Astrocyte (in vitro differentiated cells and primary cell): Measurements from ENCODE around the gene RCL1. TPM values are rescaled to one million over a fixed set of nuclear protein-coding genes. Genes with fewer than 3 reads are reported as not detected.

Experiments used
- DNase-seq: peaks from one replicate; pipeline ENCODE4 v3.0.0-alpha.2; 2010; ENCODE audit warnings: low read depth
- FAIRE-seq: peaks from 2 replicates; lab custom pipeline; 2011; peaks lifted over from hg19 to GRCh38; lab: Jason Lieb, UNC
- H2AFZ ChIP-seq: 2 replicates; pipeline ENCODE4 v1.6.0; 2012; ENCODE audit warnings: low read depth, low read length, inconsistent platforms
- H3K27ac ChIP-seq: 2 replicates; pipeline ENCODE4 v1.5.1; 2011; ENCODE audit warnings: low read depth, low read length, inconsistent platforms
- H3K27me3 ChIP-seq: 2 replicates; pipeline ENCODE4 v1.6.0; 2011; ENCODE audit warnings: low read length, inconsistent platforms; ENCODE audit not compliant: insufficient read depth
- H3K36me3 ChIP-seq: 2 replicates; pipeline ENCODE4 v1.5.1; 2011; ENCODE audit warnings: low read length, inconsistent platforms; ENCODE audit not compliant: insufficient read depth
- H3K4me1 ChIP-seq: 2 replicates; pipeline ENCODE4 v1.5.1; 2011; ENCODE audit warnings: low read length, inconsistent platforms; ENCODE audit not compliant: insufficient read depth
- H3K4me2 ChIP-seq: 2 replicates; pipeline ENCODE4 v1.6.0; 2012; ENCODE audit warnings: low read length, inconsistent platforms
- H3K4me3 ChIP-seq: 2 replicates; pipeline ENCODE4 v1.5.1; 2011; ENCODE audit warnings: low read depth, mild to moderate bottlenecking, low read length, inconsistent platforms; ENCODE audit not compliant: insufficient read depth
- H3K79me2 ChIP-seq: 2 replicates; pipeline ENCODE4 v1.6.0; 2012; ENCODE audit warnings: mild to moderate bottlenecking, low read length, inconsistent platforms; ENCODE audit not compliant: insufficient read depth
- H3K9ac ChIP-seq: 2 replicates; pipeline ENCODE4 v1.6.0; 2012; ENCODE audit warnings: mild to moderate bottlenecking, low read length, inconsistent platforms
- H3K9me3 ChIP-seq: 2 replicates; pipeline ENCODE4 v1.5.1; 2012; ENCODE audit warnings: low read depth, mild to moderate bottlenecking, low read length, inconsistent platforms; ENCODE audit not compliant: insufficient read depth
- H4K20me1 ChIP-seq: 2 replicates; pipeline ENCODE4 v1.6.0; 2012; ENCODE audit warnings: low read length, inconsistent platforms; ENCODE audit not compliant: insufficient read depth
- H3K27ac Mint-ChIP-seq: one replicate; pipeline ENCODE4 v1.8.0; 2021; ENCODE audit warnings: mild to moderate bottlenecking, mixed read lengths; ENCODE audit not compliant: unreplicated experiment
- H3K27me3 Mint-ChIP-seq: one replicate; pipeline ENCODE4 v1.8.0; 2021; ENCODE audit warnings: low read depth, mixed read lengths; ENCODE audit not compliant: unreplicated experiment
- H3K36me3 Mint-ChIP-seq: one replicate; pipeline ENCODE4 v1.8.0; 2021; ENCODE audit warnings: low read depth, mixed read lengths; ENCODE audit not compliant: unreplicated experiment
- H3K4me1 Mint-ChIP-seq: one replicate; pipeline ENCODE4 v1.8.0; 2021; ENCODE audit warnings: low read depth, mixed read lengths; ENCODE audit not compliant: unreplicated experiment
- H3K4me3 Mint-ChIP-seq: one replicate; pipeline ENCODE4 v1.8.0; 2021; ENCODE audit warnings: mild to moderate bottlenecking, moderate library complexity, mixed read lengths; ENCODE audit not compliant: unreplicated experiment
- H3K9me3 Mint-ChIP-seq: one replicate; pipeline ENCODE4 v1.8.0; 2021; ENCODE audit warnings: mild to moderate bottlenecking, mixed read lengths; ENCODE audit not compliant: unreplicated experiment
- EZH2 ChIP-seq: IDR thresholded peaks from 2 replicates; pipeline ENCODE4 v1.6.1; 2012; ENCODE audit warnings: mild to moderate bottlenecking, low read length, inconsistent platforms; ENCODE audit not compliant: insufficient read depth
- total RNA-seq: library from RNA; stranded (reverse); gene quantifications from 2 replicates; pipeline ENCODE4 v1.2.1, GENCODE V29; 2021
- TF ChIP-seq, protein P1 (sequence below): IDR thresholded peaks from 2 replicates; pipeline ENCODE4 v1.5.1; 2011; ENCODE audit warnings: low read depth, mild to moderate bottlenecking, inconsistent platforms, low read length, moderate library complexity; ENCODE audit not compliant: insufficient read depth

RCL1 gene
- total RNA-seq, 1 donor from 2014 or later: 22.3 TPM

DNA sequence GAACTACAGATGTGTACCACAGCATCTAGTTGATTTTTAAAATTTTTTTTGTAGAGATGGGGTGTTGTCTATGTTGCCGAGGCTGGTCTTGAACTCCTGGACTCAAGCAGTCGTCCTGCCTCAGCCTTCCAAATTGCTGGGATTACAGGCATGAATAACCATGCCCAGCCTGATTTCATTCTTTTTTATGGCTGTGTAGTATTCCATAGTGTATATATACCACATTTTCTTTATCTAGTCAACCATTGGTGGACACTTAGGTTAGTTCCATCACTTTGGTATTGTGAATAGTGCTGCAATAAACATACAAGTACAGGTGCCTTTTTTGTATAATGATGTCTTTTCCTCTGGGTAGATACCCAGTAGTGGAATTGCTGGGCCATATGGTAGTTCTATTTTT is 3.8 kb downstream of the RCL1 start:
- FAIRE-seq: no peak
- no peak overlapping the region for H3K4me3 Mint-ChIP-seq
- H3K79me2 ChIP-seq: peaks cover 80% of the 10 kb centered on the region

DNA sequence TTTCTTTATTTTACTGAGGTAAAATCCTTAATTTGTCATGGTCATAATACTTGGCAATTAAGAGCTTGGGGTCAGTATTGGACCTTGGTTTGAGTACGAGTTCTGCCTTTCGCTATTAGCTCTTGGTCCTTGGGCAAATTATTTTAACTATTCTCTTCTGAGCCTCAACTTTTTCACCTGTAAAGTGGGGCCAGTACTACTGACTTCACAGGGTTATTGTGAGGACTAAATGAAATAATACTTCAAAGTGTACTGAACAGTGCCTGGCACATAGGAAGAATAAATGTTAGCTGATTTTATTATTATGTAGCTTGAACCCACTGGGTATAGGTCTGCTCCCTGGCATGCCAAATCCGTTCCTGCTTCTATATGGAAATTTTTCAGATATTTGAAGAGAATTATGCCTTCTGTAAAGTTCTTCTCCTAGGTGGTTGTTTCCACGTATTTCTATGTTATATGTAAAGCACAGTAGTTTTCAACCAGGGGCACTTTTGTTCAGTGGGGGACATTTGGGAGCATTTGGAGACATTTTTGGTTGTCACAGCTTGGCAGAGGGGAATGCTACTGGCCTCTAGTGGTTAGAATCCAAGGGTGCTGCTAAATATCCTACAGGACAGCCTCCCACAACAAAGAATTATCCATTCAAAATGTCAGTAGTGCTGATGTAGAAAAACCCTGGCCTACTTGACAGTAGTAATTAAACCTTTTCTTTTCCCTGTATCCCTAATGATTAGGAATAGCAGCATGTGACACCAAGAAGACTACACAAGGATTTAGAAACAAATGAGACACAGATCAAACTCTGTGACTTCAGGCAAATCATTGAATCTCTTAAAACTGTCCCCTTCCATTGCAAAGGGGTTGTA is 4.5 kb downstream of the RCL1 start:
- peaks cover 13% of the 10 kb centered on the region for H3K4me1 Mint-ChIP-seq
- DNase-seq: peak; percentile 6
- Histone ChIP-seq H3K79me2 (peaks cover 87% of the 10 kb centered on the region), H3K9me3 (no peaks in the 10 kb centered on the region), H3K27me3 (no peaks in the 10 kb centered on the region), H3K27ac (no peak overlapping the region), H3K4me2 (no peak overlapping the region), H3K4me3 (no peak overlapping the region), H3K4me1 (peaks cover 11% of the 10 kb centered on the region), H2AFZ (no peak overlapping the region), H3K36me3 (no peaks in the 10 kb centered on the region), H4K20me1 (peaks cover 71% of the 10 kb centered on the region), H3K9ac (no peak overlapping the region)
- H3K4me3 Mint-ChIP-seq: no peak overlapping the region
- H3K9me3 Mint-ChIP-seq: no peaks in the 10 kb centered on the region
- TF ChIP-seq, protein P1, sequence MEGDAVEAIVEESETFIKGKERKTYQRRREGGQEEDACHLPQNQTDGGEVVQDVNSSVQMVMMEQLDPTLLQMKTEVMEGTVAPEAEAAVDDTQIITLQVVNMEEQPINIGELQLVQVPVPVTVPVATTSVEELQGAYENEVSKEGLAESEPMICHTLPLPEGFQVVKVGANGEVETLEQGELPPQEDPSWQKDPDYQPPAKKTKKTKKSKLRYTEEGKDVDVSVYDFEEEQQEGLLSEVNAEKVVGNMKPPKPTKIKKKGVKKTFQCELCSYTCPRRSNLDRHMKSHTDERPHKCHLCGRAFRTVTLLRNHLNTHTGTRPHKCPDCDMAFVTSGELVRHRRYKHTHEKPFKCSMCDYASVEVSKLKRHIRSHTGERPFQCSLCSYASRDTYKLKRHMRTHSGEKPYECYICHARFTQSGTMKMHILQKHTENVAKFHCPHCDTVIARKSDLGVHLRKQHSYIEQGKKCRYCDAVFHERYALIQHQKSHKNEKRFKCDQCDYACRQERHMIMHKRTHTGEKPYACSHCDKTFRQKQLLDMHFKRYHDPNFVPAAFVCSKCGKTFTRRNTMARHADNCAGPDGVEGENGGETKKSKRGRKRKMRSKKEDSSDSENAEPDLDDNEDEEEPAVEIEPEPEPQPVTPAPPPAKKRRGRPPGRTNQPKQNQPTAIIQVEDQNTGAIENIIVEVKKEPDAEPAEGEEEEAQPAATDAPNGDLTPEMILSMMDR: peak; percentile 84
- TF ChIP-seq EZH2: no peak
- peak; percentile 26 for FAIRE-seq
- H3K36me3 Mint-ChIP-seq: no peaks in the 10 kb centered on the region
- H3K27ac Mint-ChIP-seq: no peak overlapping the region
- H3K27me3 Mint-ChIP-seq: no peaks in the 10 kb centered on the region

More for the DNA sequence above, 3.8 kb downstream of the RCL1 start:
- Histone ChIP-seq H2AFZ (no peak overlapping the region), H3K27me3 (no peaks in the 10 kb centered on the region), H4K20me1 (peaks cover 68% of the 10 kb centered on the region), H3K9me3 (no peaks in the 10 kb centered on the region), H3K27ac (no peak overlapping the region), H3K4me3 (no peak overlapping the region), H3K4me2 (no peak overlapping the region), H3K9ac (no peak overlapping the region), H3K36me3 (no peaks in the 10 kb centered on the region), H3K4me1 (peaks cover 16% of the 10 kb centered on the region)
- DNase-seq: no peak
- peaks cover 16% of the 10 kb centered on the region for H3K4me1 Mint-ChIP-seq
- peaks cover 2% of the 10 kb centered on the region for H3K9me3 Mint-ChIP-seq
- no peaks in the 10 kb centered on the region for H3K36me3 Mint-ChIP-seq
- H3K27me3 Mint-ChIP-seq: no peaks in the 10 kb centered on the region
- no peak overlapping the region for H3K27ac Mint-ChIP-seq
- TF ChIP-seq, protein P1: no peak
- no peak for TF ChIP-seq EZH2

DNA sequence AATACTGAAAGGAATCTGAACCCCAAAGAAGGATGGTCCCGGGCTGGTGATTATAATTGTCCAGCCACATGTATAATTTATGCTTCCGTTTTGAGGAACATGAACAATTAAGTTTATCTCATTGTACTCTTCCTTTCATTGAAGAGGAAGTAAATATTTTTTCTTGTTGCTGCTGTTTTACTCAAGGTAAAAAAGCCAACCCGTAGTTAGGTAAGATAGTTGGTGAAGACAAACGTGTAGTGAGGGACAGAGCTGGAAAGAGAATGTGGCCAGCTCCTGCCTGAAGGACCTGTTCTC is 5.1 kb downstream of the RCL1 start:
- no peak overlapping the region for H3K4me2 ChIP-seq

More for the DNA sequence above, 5.1 kb downstream of the RCL1 start:
- Histone ChIP-seq H3K4me3 (no peak overlapping the region), H3K9me3 (no peaks in the 10 kb centered on the region), H3K79me2 (peaks cover 93% of the 10 kb centered on the region), H3K36me3 (no peaks in the 10 kb centered on the region), H3K9ac (no peak overlapping the region), H3K4me1 (peaks cover 10% of the 10 kb centered on the region), H2AFZ (no peak overlapping the region), H3K27ac (no peak overlapping the region), H3K27me3 (no peaks in the 10 kb centered on the region), H4K20me1 (peaks cover 73% of the 10 kb centered on the region)
- no peaks in the 10 kb centered on the region for H3K9me3 Mint-ChIP-seq
- no peak overlapping the region for H3K4me3 Mint-ChIP-seq
- no peak overlapping the region for H3K27ac Mint-ChIP-seq
- no peaks in the 10 kb centered on the region for H3K36me3 Mint-ChIP-seq
- no peak for TF ChIP-seq EZH2
- TF ChIP-seq, protein P1: no peak
- H3K27me3 Mint-ChIP-seq: no peaks in the 10 kb centered on the region
- peaks cover 13% of the 10 kb centered on the region for H3K4me1 Mint-ChIP-seq
- DNase-seq (no peak), FAIRE-seq (no peak)
